ENCODE measurements around the gene CTBP1. TPM values are rescaled to one million over a fixed set of nuclear protein-coding genes. Genes with fewer than 3 reads are reported as not detected.

Gene CTBP1
- total RNA-seq, 1 donor from 2014 or later = 169 TPM

- H3K4me1 ChIP-seq = peaks cover 52% of the 10 kb centered on the region
- no peaks in the 10 kb centered on the region for H3K9me3 ChIP-seq
- DNase-seq = peak; percentile 43
- H3K27ac ChIP-seq = no peak overlapping the region
- H3K36me3 ChIP-seq = no peaks in the 10 kb centered on the region
- no peak for TF ChIP-seq CTCF (IDR thresholded peaks at IDR 0.05)
- intact Hi-C loops (cut with DNase I) = no loop called here
- no peak for ATAC-seq
- H3K27me3 ChIP-seq = no peaks in the 10 kb centered on the region
- no peak overlapping the region for H3K4me3 ChIP-seq
These were observed 44.6 kb downstream of the CTBP1 start for GRCh38 chr4:1204286-1204827.

- Histone ChIP-seq H3K4me3 (no peak overlapping the region), H3K27me3 (no peaks in the 10 kb centered on the region), H3K27ac (peak overlapping the region; percentile 83), H3K4me1 (peaks cover 40% of the 10 kb centered on the region), H3K9me3 (no peaks in the 10 kb centered on the region), H3K36me3 (no peaks in the 10 kb centered on the region)
- no peak for ATAC-seq
- no peak for TF ChIP-seq CTCF (IDR thresholded peaks at IDR 0.05)
- peak; percentile 44 for DNase-seq
- intact Hi-C loops (cut with DNase I) = no loop called here
These were observed 45.8 kb downstream of the CTBP1 start for GRCh38 chr4:1203026-1203616.

- TF ChIP-seq CTCF (IDR thresholded peaks at IDR 0.05) = no peak
- H3K27me3 ChIP-seq = no peaks in the 10 kb centered on the region
- intact Hi-C loops (cut with DNase I) = no loop called here
- peak overlapping the region; percentile 83 for H3K27ac ChIP-seq
- DNase-seq (peak; percentile 65), ATAC-seq (no peak)
- no peak overlapping the region for H3K4me3 ChIP-seq
- H3K36me3 ChIP-seq = no peaks in the 10 kb centered on the region
- no peaks in the 10 kb centered on the region for H3K9me3 ChIP-seq
- H3K4me1 ChIP-seq = peaks cover 36% of the 10 kb centered on the region
These were observed 46.4 kb downstream of the CTBP1 start for GRCh38 chr4:1202526-1203011.

GRCh38 chr4:1201851-1202525, 46.9 kb downstream of the CTBP1 start:
- H3K9me3 ChIP-seq = no peaks in the 10 kb centered on the region
- no peaks in the 10 kb centered on the region for H3K27me3 ChIP-seq
- peak overlapping the region; percentile 36 for H3K4me3 ChIP-seq
- DNase-seq (peak; percentile 75), ATAC-seq (peak; percentile 68)
- H3K36me3 ChIP-seq = no peaks in the 10 kb centered on the region
- peaks cover 35% of the 10 kb centered on the region for H3K4me1 ChIP-seq
- H3K27ac ChIP-seq = peak overlapping the region; percentile 83
- intact Hi-C loops (cut with DNase I) = no loop called here
- TF ChIP-seq CTCF (IDR thresholded peaks at IDR 0.05) = no peak

GRCh38 chr4:1200425-1201035, 48.4 kb downstream of the CTBP1 start:
- Histone ChIP-seq H3K36me3 (no peaks in the 10 kb centered on the region), H3K27ac (peak overlapping the region; percentile 83), H3K9me3 (no peaks in the 10 kb centered on the region)

More at GRCh38 chr4:1200425-1201035, 48.4 kb downstream of the CTBP1 start:
- Histone ChIP-seq H3K4me3 (peak overlapping the region; percentile 36), H3K4me1 (peaks cover 35% of the 10 kb centered on the region), H3K27me3 (no peaks in the 10 kb centered on the region)
- peak; percentile 71 for DNase-seq
- no peak for TF ChIP-seq CTCF (IDR thresholded peaks at IDR 0.05)
- ATAC-seq = peak; percentile 45
- intact Hi-C loops (cut with DNase I) = no loop called here

All from upper lobe of right lung (tissue), 1 donor.